ENCODE results near the gene LIN28A.

DNA sequence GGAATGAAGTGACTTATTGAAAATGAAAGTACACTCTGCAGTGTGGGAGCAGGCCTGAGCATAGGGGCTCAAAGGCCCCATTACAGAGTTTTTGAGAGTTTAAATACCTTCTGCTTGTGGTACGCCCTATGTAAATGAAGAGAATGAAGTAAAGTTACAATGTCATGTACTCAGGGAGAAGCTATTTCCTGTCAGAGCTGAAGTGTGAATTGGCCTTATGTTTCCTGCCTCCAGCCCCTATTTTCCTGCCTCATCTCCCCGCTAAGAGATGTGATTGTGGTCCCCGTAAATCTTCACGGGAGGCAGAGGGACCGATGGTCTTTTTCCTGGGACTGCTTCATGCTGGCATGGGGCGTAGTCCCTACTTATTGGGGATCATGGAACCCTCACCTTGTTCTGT lies 35.5 kb upstream of the LIN28A start:
- TF ChIP-seq POLR2A (IDR thresholded peaks at IDR 0.05), result no peak
- TF ChIP-seq, protein P1, sequence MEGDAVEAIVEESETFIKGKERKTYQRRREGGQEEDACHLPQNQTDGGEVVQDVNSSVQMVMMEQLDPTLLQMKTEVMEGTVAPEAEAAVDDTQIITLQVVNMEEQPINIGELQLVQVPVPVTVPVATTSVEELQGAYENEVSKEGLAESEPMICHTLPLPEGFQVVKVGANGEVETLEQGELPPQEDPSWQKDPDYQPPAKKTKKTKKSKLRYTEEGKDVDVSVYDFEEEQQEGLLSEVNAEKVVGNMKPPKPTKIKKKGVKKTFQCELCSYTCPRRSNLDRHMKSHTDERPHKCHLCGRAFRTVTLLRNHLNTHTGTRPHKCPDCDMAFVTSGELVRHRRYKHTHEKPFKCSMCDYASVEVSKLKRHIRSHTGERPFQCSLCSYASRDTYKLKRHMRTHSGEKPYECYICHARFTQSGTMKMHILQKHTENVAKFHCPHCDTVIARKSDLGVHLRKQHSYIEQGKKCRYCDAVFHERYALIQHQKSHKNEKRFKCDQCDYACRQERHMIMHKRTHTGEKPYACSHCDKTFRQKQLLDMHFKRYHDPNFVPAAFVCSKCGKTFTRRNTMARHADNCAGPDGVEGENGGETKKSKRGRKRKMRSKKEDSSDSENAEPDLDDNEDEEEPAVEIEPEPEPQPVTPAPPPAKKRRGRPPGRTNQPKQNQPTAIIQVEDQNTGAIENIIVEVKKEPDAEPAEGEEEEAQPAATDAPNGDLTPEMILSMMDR (IDR thresholded peaks at IDR 0.05), result no peak
